Measurements from ENCODE around the gene EDN2.

Gene EDN2

GRCh38 chr1:41523071-41523470 is 38.6 kb upstream of the EDN2 start:
- H3K36me3 ChIP-seq (ENCODE audit: insufficient read depth, insufficient read length, low read length) = peaks cover 10% of the 10 kb centered on the region
- 0 out of 2 replicates have a peak, but pooled peaks cover 7% of the 10 kb centered on the region for H3K9me3 ChIP-seq (ENCODE audit: insufficient read depth, low read length)
- H3K4me3 ChIP-seq (ENCODE audit: insufficient read length, low read depth) = no peak overlapping the region
- H3K27me3 ChIP-seq (ENCODE audit: insufficient read depth, insufficient read length) = no peaks in the 10 kb centered on the region
- H3K4me1 ChIP-seq (ENCODE audit: insufficient read depth, insufficient read length) = peaks cover 18% of the 10 kb centered on the region
- no peak for DNase-seq (ENCODE audit: low read depth, low spot score)
- no peak overlapping the region for H3K9ac ChIP-seq (ENCODE audit: insufficient read length, low read depth)
- TF ChIP-seq SUZ12 (IDR thresholded peaks at IDR 0.05; ENCODE audit: extremely low read depth, insufficient read depth, insufficient read length) (no peak), YY1 (IDR thresholded peaks at IDR 0.05; ENCODE audit: insufficient read depth, insufficient read length) (no peak), ZNF274 (IDR thresholded peaks at IDR 0.05; ENCODE audit: low read depth, low read length) (no peak)

GRCh38 chr1:41521766-41522165 is 37.3 kb upstream of the EDN2 start:
- Histone ChIP-seq H3K9ac (ENCODE audit: insufficient read length, low read depth) (peak overlapping the region; percentile 39), H3K36me3 (ENCODE audit: insufficient read depth, insufficient read length, low read length) (peaks cover 12% of the 10 kb centered on the region), H3K4me3 (ENCODE audit: insufficient read length, low read depth) (no peak overlapping the region), H3K9me3 (ENCODE audit: insufficient read depth, low read length) (no peaks in the 10 kb centered on the region), H3K4me1 (ENCODE audit: insufficient read depth, insufficient read length) (peaks cover 18% of the 10 kb centered on the region), H3K27me3 (ENCODE audit: insufficient read depth, insufficient read length) (no peaks in the 10 kb centered on the region)
- TF ChIP-seq YY1 (IDR thresholded peaks at IDR 0.05; ENCODE audit: insufficient read depth, insufficient read length) (no peak), SUZ12 (IDR thresholded peaks at IDR 0.05; ENCODE audit: extremely low read depth, insufficient read depth, insufficient read length) (no peak), ZNF274 (IDR thresholded peaks at IDR 0.05; ENCODE audit: low read depth, low read length) (no peak)
- no peak for DNase-seq (ENCODE audit: low read depth, low spot score)

- TF ChIP-seq SUZ12 (IDR thresholded peaks at IDR 0.05; ENCODE audit: extremely low read depth, insufficient read depth, insufficient read length) (no peak), ZNF274 (IDR thresholded peaks at IDR 0.05; ENCODE audit: low read depth, low read length) (no peak), YY1 (IDR thresholded peaks at IDR 0.05; ENCODE audit: insufficient read depth, insufficient read length) (no peak)
- H3K9ac ChIP-seq (ENCODE audit: insufficient read length, low read depth) = peak overlapping the region; percentile 39
- H3K9me3 ChIP-seq (ENCODE audit: insufficient read depth, low read length) = no peaks in the 10 kb centered on the region
- no peak for DNase-seq (ENCODE audit: low read depth, low spot score)
- peaks cover 12% of the 10 kb centered on the region for H3K36me3 ChIP-seq (ENCODE audit: insufficient read depth, insufficient read length, low read length)
- no peak overlapping the region for H3K4me3 ChIP-seq (ENCODE audit: insufficient read length, low read depth)
- H3K27me3 ChIP-seq (ENCODE audit: insufficient read depth, insufficient read length) = no peaks in the 10 kb centered on the region
- peaks cover 24% of the 10 kb centered on the region for H3K4me1 ChIP-seq (ENCODE audit: insufficient read depth, insufficient read length)
Measured at GRCh38 chr1:41520951-41521752, 36.7 kb upstream of the EDN2 start.

GRCh38 chr1:41519667-41520066 is 35.2 kb upstream of the EDN2 start:
- Histone ChIP-seq H3K9ac (ENCODE audit: insufficient read length, low read depth) (no peak overlapping the region), H3K4me1 (ENCODE audit: insufficient read depth, insufficient read length) (peaks cover 36% of the 10 kb centered on the region), H3K9me3 (ENCODE audit: insufficient read depth, low read length) (no peaks in the 10 kb centered on the region), H3K4me3 (ENCODE audit: insufficient read length, low read depth) (no peak overlapping the region), H3K27me3 (ENCODE audit: insufficient read depth, insufficient read length) (no peaks in the 10 kb centered on the region), H3K36me3 (ENCODE audit: insufficient read depth, insufficient read length, low read length) (peaks cover 12% of the 10 kb centered on the region)
- no peak for DNase-seq (ENCODE audit: low read depth, low spot score)
- no peak for TF ChIP-seq ZNF274 (IDR thresholded peaks at IDR 0.05; ENCODE audit: low read depth, low read length)
- no peak for TF ChIP-seq YY1 (IDR thresholded peaks at IDR 0.05; ENCODE audit: insufficient read depth, insufficient read length)
- TF ChIP-seq SUZ12 (IDR thresholded peaks at IDR 0.05; ENCODE audit: extremely low read depth, insufficient read depth, insufficient read length) = no peak

- peaks cover 29% of the 10 kb centered on the region for H3K4me1 ChIP-seq (ENCODE audit: insufficient read depth, insufficient read length)
- H3K36me3 ChIP-seq (ENCODE audit: insufficient read depth, insufficient read length, low read length) = peaks cover 12% of the 10 kb centered on the region
- no peak overlapping the region for H3K4me3 ChIP-seq (ENCODE audit: insufficient read length, low read depth)
- no peaks in the 10 kb centered on the region for H3K27me3 ChIP-seq (ENCODE audit: insufficient read depth, insufficient read length)
- no peak for DNase-seq (ENCODE audit: low read depth, low spot score)
- H3K9me3 ChIP-seq (ENCODE audit: insufficient read depth, low read length) = no peaks in the 10 kb centered on the region
- no peak overlapping the region for H3K9ac ChIP-seq (ENCODE audit: insufficient read length, low read depth)
- TF ChIP-seq ZNF274 (IDR thresholded peaks at IDR 0.05; ENCODE audit: low read depth, low read length) (no peak), YY1 (IDR thresholded peaks at IDR 0.05; ENCODE audit: insufficient read depth, insufficient read length) (no peak), SUZ12 (IDR thresholded peaks at IDR 0.05; ENCODE audit: extremely low read depth, insufficient read depth, insufficient read length) (no peak)
Measured at GRCh38 chr1:41518471-41518870, 34.0 kb upstream of the EDN2 start.

- no peak for DNase-seq (ENCODE audit: low read depth, low spot score)
- no peak overlapping the region for H3K4me3 ChIP-seq (ENCODE audit: insufficient read length, low read depth)
- no peak overlapping the region for H3K9ac ChIP-seq (ENCODE audit: insufficient read length, low read depth)
Measured at GRCh38 chr1:41517062-41517438, 32.6 kb upstream of the EDN2 start.

GRCh38 chr1:41516168-41517061 is 31.9 kb upstream of the EDN2 start:
- H3K36me3 ChIP-seq (ENCODE audit: insufficient read depth, insufficient read length, low read length) = peaks cover 29% of the 10 kb centered on the region
- peak; percentile 87 for DNase-seq (ENCODE audit: low read depth, low spot score)
- peaks cover 19% of the 10 kb centered on the region for H3K4me1 ChIP-seq (ENCODE audit: insufficient read depth, insufficient read length)
- TF ChIP-seq SUZ12 (IDR thresholded peaks at IDR 0.05; ENCODE audit: extremely low read depth, insufficient read depth, insufficient read length) (no peak), ZNF274 (IDR thresholded peaks at IDR 0.05; ENCODE audit: low read depth, low read length) (no peak), YY1 (IDR thresholded peaks at IDR 0.05; ENCODE audit: insufficient read depth, insufficient read length) (no peak)
- H3K27me3 ChIP-seq (ENCODE audit: insufficient read depth, insufficient read length) = no peaks in the 10 kb centered on the region
- peak overlapping the region; percentile 72 for H3K9ac ChIP-seq (ENCODE audit: insufficient read length, low read depth)
- no peaks in the 10 kb centered on the region for H3K9me3 ChIP-seq (ENCODE audit: insufficient read depth, low read length)
- H3K4me3 ChIP-seq (ENCODE audit: insufficient read length, low read depth) = peak overlapping the region; percentile 26

More at GRCh38 chr1:41517062-41517438, 32.6 kb upstream of the EDN2 start:
- TF ChIP-seq YY1 (IDR thresholded peaks at IDR 0.05; ENCODE audit: insufficient read depth, insufficient read length) (no peak), ZNF274 (IDR thresholded peaks at IDR 0.05; ENCODE audit: low read depth, low read length) (no peak), SUZ12 (IDR thresholded peaks at IDR 0.05; ENCODE audit: extremely low read depth, insufficient read depth, insufficient read length) (no peak)
- no peaks in the 10 kb centered on the region for H3K9me3 ChIP-seq (ENCODE audit: insufficient read depth, low read length)
- peaks cover 24% of the 10 kb centered on the region for H3K36me3 ChIP-seq (ENCODE audit: insufficient read depth, insufficient read length, low read length)
- H3K27me3 ChIP-seq (ENCODE audit: insufficient read depth, insufficient read length) = no peaks in the 10 kb centered on the region
- peaks cover 25% of the 10 kb centered on the region for H3K4me1 ChIP-seq (ENCODE audit: insufficient read depth, insufficient read length)

All from NT2/D1 (cell line).